Neural cell (in vitro differentiated cells): ENCODE data around the gene VAX1. TPM values are rescaled to one million over a fixed set of nuclear protein-coding genes. Genes with fewer than 3 reads are reported as not detected.

Source experiments
- H2AFZ ChIP-seq: fragments of 200-600, 300-800 bp; sonication (generic), shearing (Covaris generic); 2 replicates; pipeline ENCODE4 v1.6.0; 2014; ENCODE audit warnings: low read depth, mild to moderate bottlenecking, antibody characterized with exemption, low read length, moderate library complexity
- H3F3A ChIP-seq: fragments of 200-600 bp; shearing (Covaris generic); 2 replicates; pipeline ENCODE4 v1.6.1; 2016; ENCODE audit warnings: mild to moderate bottlenecking, moderate library complexity, mixed read lengths, antibody characterized with exemption, low read length; ENCODE audit not compliant: insufficient read depth, poor library complexity, severe bottlenecking
- H3K27ac ChIP-seq: fragments of 200-600, 300-800 bp; sonication (generic), shearing (Covaris generic); 2 replicates; pipeline ENCODE4 v1.5.1; 2014; ENCODE audit warnings: mild to moderate bottlenecking, low read length, moderate library complexity
- H3K27me3 ChIP-seq: fragments of 300-800, 200-600 bp; sonication (generic), shearing (Covaris generic); 2 replicates; pipeline ENCODE4 v1.6.0; 2014; ENCODE audit warnings: mild to moderate bottlenecking, low read depth, low read length, moderate library complexity; ENCODE audit not compliant: insufficient read depth
- H3K36me3 ChIP-seq: fragments of 300-800, 200-600 bp; sonication (generic), shearing (Covaris generic); 2 replicates; pipeline ENCODE4 v1.5.1; 2014; ENCODE audit warnings: mild to moderate bottlenecking, antibody characterized with exemption, low read length, moderate library complexity; ENCODE audit not compliant: insufficient read depth
- H3K4me2 ChIP-seq: fragments of 300-800, 200-600 bp; sonication (generic), shearing (Covaris generic); 2 replicates; pipeline ENCODE4 v1.6.0; 2014; ENCODE audit warnings: mild to moderate bottlenecking, low read length
- H3K4me3 ChIP-seq: fragments of 300-800, 200-600 bp; sonication (generic), shearing (Covaris generic); 2 replicates; pipeline ENCODE4 v1.5.1; 2014; ENCODE audit warnings: mild to moderate bottlenecking, low read length, moderate library complexity
- H3K79me2 ChIP-seq: fragments of 200-600 bp; shearing (Covaris generic); replicated peaks from 2 replicates; pipeline ENCODE4 v1.6.0; 2014; ENCODE audit warnings: mild to moderate bottlenecking, low read length, moderate library complexity; ENCODE audit not compliant: insufficient read depth
- H3K9ac ChIP-seq: fragments of 300-800, 200-600 bp; sonication (generic), shearing (Covaris generic); 2 replicates; pipeline ENCODE4 v1.6.1; 2016; ENCODE audit warnings: mild to moderate bottlenecking, low read length, mixed read lengths
- H3K9me2 ChIP-seq: fragments of 200-600 bp; shearing (Covaris generic); 2 replicates; pipeline ENCODE4 v1.6.1; 2016; ENCODE audit warnings: mild to moderate bottlenecking, low read length, mixed read lengths; ENCODE audit not compliant: insufficient read depth
- H3K9me3 ChIP-seq: fragments of 200-600, 300-800 bp; sonication (generic), shearing (Covaris generic); 2 replicates; pipeline ENCODE4 v1.6.1; 2016; ENCODE audit warnings: mild to moderate bottlenecking, mixed run types, low read length, moderate library complexity, mixed read lengths
- H4K20me1 ChIP-seq: fragments of 200-600 bp; shearing (Covaris generic); 2 replicates; pipeline ENCODE4 v1.6.1; 2016; ENCODE audit warnings: mild to moderate bottlenecking, mixed run types; ENCODE audit not compliant: insufficient read depth
- CTCF ChIP-seq: fragments of 450-650 bp; IDR thresholded peaks from 2 replicates; pipeline ENCODE4 v1.5.1; 2014; ENCODE audit warnings: antibody characterized with exemption, mild to moderate bottlenecking, moderate library complexity; ENCODE audit not compliant: poor library complexity, severe bottlenecking
- EP300 ChIP-seq: fragments of 450-650 bp; conservative IDR thresholded peaks from 2 replicates; pipeline ENCODE4 v1.6.1; 2014; ENCODE audit warnings: antibody characterized with exemption, mild to moderate bottlenecking, moderate library complexity; ENCODE audit not compliant: poor library complexity, severe bottlenecking
- EZH2 ChIP-seq: fragments of 200-600, 300-800 bp; shearing (Covaris generic), sonication (generic); IDR thresholded peaks from 2 replicates; pipeline ENCODE4 v1.6.1; 2014; ENCODE audit warnings: antibody characterized with exemption, low read length, borderline replicate concordance, mild to moderate bottlenecking; ENCODE audit not compliant: insufficient read depth, poor library complexity, severe bottlenecking
- MXI1 ChIP-seq: fragments of 450-650 bp; conservative IDR thresholded peaks from 2 replicates; pipeline ENCODE4 v1.6.1; 2014; ENCODE audit warnings: antibody characterized with exemption, mild to moderate bottlenecking; ENCODE audit not compliant: poor library complexity, severe bottlenecking
- POLR2AphosphoS5 ChIP-seq: IDR thresholded peaks from 2 replicates; pipeline ENCODE4 v1.6.1; 2012
- RAD21 ChIP-seq: fragments of 450-650 bp; conservative IDR thresholded peaks from 2 replicates; pipeline ENCODE4 v1.6.1; 2014; ENCODE audit warnings: antibody characterized with exemption, mild to moderate bottlenecking, moderate library complexity
- REST ChIP-seq: IDR thresholded peaks from 2 replicates; pipeline ENCODE4 v1.6.1; 2012; ENCODE audit warnings: borderline replicate concordance
- SMC3 ChIP-seq: fragments of 450-650 bp; conservative IDR thresholded peaks from 2 replicates; pipeline ENCODE4 v1.6.1; 2014; ENCODE audit warnings: antibody characterized with exemption, mild to moderate bottlenecking, moderate library complexity; ENCODE audit not compliant: poor library complexity
- TAF1 ChIP-seq: IDR thresholded peaks from 2 replicates; pipeline ENCODE4 v1.6.1; 2012; ENCODE audit warnings: low read depth
- polyA plus RNA-seq: library from polyadenylated mRNA; depleted of rRNA; stranded (reverse); fragments of >200 nt; gene quantifications from 2 replicates; pipeline ENCODE4 v1.2.3, GENCODE V29; 2014

Gene VAX1
- polyA plus RNA-seq, 1 donor from 2014 or later: 0.63 TPM

GRCh38 chr10:117159390-117159789 is 21.3 kb upstream of the VAX1 start:
- no peak overlapping the region for H3K27ac ChIP-seq
- no peaks in the 10 kb centered on the region for H3F3A ChIP-seq
- H3K9ac ChIP-seq: no peak overlapping the region
- peaks cover 67% of the 10 kb centered on the region for H3K27me3 ChIP-seq
- TF ChIP-seq EP300 (no peak), REST (no peak), TAF1 (no peak), MXI1 (no peak), CTCF (no peak), EZH2 (no peak), SMC3 (no peak), POLR2AphosphoS5 (no peak), RAD21 (no peak)
- H3K4me2 ChIP-seq: no peak overlapping the region
- H3K4me3 ChIP-seq: no peak overlapping the region
- H4K20me1 ChIP-seq: no peaks in the 10 kb centered on the region
- H3K9me3 ChIP-seq: no peaks in the 10 kb centered on the region
- H3K9me2 ChIP-seq: no peaks in the 10 kb centered on the region
- H2AFZ ChIP-seq: no peak overlapping the region
- no peaks in the 10 kb centered on the region for H3K79me2 ChIP-seq
- H3K36me3 ChIP-seq: no peaks in the 10 kb centered on the region

- Histone ChIP-seq H3K79me2 (no peaks in the 10 kb centered on the region), H3K9ac (no peak overlapping the region), H3K27me3 (peaks cover 56% of the 10 kb centered on the region), H3K4me3 (no peak overlapping the region), H3K9me2 (no peaks in the 10 kb centered on the region), H3K9me3 (no peaks in the 10 kb centered on the region), H2AFZ (no peak overlapping the region), H3K27ac (no peak overlapping the region), H3F3A (no peaks in the 10 kb centered on the region), H3K36me3 (no peaks in the 10 kb centered on the region), H3K4me2 (no peak overlapping the region), H4K20me1 (no peaks in the 10 kb centered on the region)
- TF ChIP-seq RAD21: no peak
- TF ChIP-seq EZH2: no peak
- no peak for TF ChIP-seq TAF1
- TF ChIP-seq REST: no peak
- no peak for TF ChIP-seq SMC3
- no peak for TF ChIP-seq POLR2AphosphoS5
- TF ChIP-seq MXI1: no peak
- no peak for TF ChIP-seq EP300
- TF ChIP-seq CTCF: no peak
Observed at GRCh38 chr10:117158297-117158696, 20.2 kb upstream of the VAX1 start.
